ENCODE measurements around the gene SP2. TPM values are rescaled to one million over a fixed set of nuclear protein-coding genes. Genes with fewer than 3 reads are reported as not detected.

The SP2 gene
- total RNA-seq, 1 experiment from 2014 or later, result 22.2 TPM

DNA sequence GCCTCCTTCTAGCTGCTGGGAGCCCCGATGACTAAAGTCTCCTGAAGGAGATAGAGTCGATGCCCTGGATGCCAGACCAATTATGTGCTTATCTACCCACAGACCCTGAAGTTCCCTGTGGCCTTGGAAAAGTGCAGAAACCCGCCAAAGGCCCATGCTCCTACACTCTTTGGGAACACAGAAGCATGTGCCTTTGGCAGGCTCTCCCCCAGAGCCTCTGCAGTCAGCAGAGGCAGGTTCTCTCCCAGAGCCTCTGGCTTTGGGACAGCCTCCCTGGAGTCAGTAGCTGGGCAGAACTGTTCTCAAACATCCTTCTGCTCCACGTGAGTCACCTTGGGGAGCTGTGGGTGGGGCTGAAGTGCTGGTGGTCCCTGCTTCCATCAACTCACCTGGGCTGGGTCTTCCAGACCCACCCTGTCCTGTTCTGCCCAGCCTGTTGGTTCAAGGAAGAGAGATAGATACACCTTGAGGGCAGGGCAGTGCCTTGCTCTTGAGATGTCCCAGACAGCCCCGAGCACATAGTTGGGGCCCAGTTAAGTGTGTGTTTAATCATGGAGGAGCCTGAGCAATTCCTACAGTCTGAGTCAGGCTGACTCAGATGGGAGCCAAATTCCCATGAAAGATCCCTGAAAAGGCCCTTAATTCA is 71.7 kb downstream of the SP2 start:
- no peaks in the 10 kb centered on the region for H3K9me2 ChIP-seq (ENCODE audit: insufficient read depth)
- peak overlapping the region; percentile 70 for H3K4me2 ChIP-seq (ENCODE audit: low read length)
- H2AFZ ChIP-seq (ENCODE audit: low read depth, low read length, poor library complexity, severe bottlenecking), result no peak overlapping the region
- intact Hi-C loops (cut with micrococcal nuclease), result no loop called here
- peaks cover 19 to 51% of the 10 kb centered on the region in 2 experiments for H3K4me1 ChIP-seq (ENCODE audit: control insufficient read depth in 1 of 2, insufficient read depth in 2 of 2, low read length in 2 of 2)
- no peaks in the 10 kb centered on the region for H4K20me1 ChIP-seq (ENCODE audit: insufficient read depth)
- CTCF ChIA-PET, result interaction anchor here (0.7 to 2.6 kb wide), 6 partner anchors 9 to 127 kb away, joined by 3 to 19 read pairs (median 4); partner anchors contain the start of genes PNPO, PRR15L and SCRN2
- H3K27ac ChIP-seq (ENCODE audit: low read depth, low read length), result peak overlapping the region; percentile 42; the same call in 1 of the 2 replicates
- peak overlapping the region in 1 of 2 experiments; percentile 34; a peak in 2 of 4 replicates for H3K4me3 ChIP-seq (replicated peaks in 1 of 2; ENCODE audit: low read depth in 1 of 2, low read length in 2 of 2)
- DNase-seq (ENCODE audit: low read depth, low spot score), result peak; percentile 53
- no peaks in the 10 kb centered on the region for H3K27me3 ChIP-seq (ENCODE audit: insufficient read depth, low read length)
- H3K9ac ChIP-seq (ENCODE audit: low read length), result peak overlapping the region; percentile 49
- RAD21 ChIA-PET (ENCODE audit: low non-redundant PET in 1 of 2, low total read pairs in 2 of 2, uncharacterized antibody in 2 of 2, unreplicated experiment in 2 of 2), result no interaction called here
- peaks cover 17% of the 10 kb centered on the region for H3K79me2 ChIP-seq (ENCODE audit: insufficient read depth, low read length)
- no peaks in the 10 kb centered on the region for H3K36me3 ChIP-seq (ENCODE audit: control insufficient read depth in 1 of 2, insufficient read depth in 2 of 2, low read length in 2 of 2)
- no peaks in the 10 kb centered on the region for H3K9me3 ChIP-seq (ENCODE audit: control insufficient read depth in 1 of 2, insufficient read depth in 1 of 2, low read depth in 1 of 2, low read length in 2 of 2)
- ATAC-seq, result no peak; the same call in 1 of the 2 replicates
- no TSS peak for BruUV-seq (replicated peaks)
- POLR2A ChIA-PET, result interaction anchor here (1.6 to 2.5 kb wide), 2 partner anchors 26 to 72 kb away, joined by 6 to 8 read pairs; partner anchors contain the start of genes PNPO and SP2
- TF ChIP-seq FOSL1 (IDR thresholded peaks at IDR 0.05; ENCODE audit: low read depth) (peak; percentile 89), RAD21 (IDR thresholded peaks at IDR 0.05; ENCODE audit: low read depth) (no peak), SP1 (IDR thresholded peaks at IDR 0.05; ENCODE audit: low read depth) (peak; percentile 38), POLR2AphosphoS5 (IDR thresholded peaks at IDR 0.05; ENCODE audit: low read depth, low read length) (0 out of 2 replicates have a peak, but pooled peaks have one; percentile 24), SRF (IDR thresholded peaks at IDR 0.05; ENCODE audit: low read depth) (no peak), ELF1 (IDR thresholded peaks at IDR 0.05; ENCODE audit: borderline replicate concordance, low read depth) (no peak), EZH2phosphoT487 (IDR thresholded peaks at IDR 0.05; ENCODE audit: borderline replicate concordance) (no peak), EZH2 (IDR thresholded peaks at IDR 0.05) (no peak), JUND (IDR thresholded peaks at IDR 0.05) (no peak), ZFX (IDR thresholded peaks at IDR 0.05) (no peak), TCF7L2 (IDR thresholded peaks at IDR 0.05; ENCODE audit: borderline replicate concordance, extremely low read depth, insufficient read depth, insufficient read length) (no peak), YY1 (IDR thresholded peaks at IDR 0.05; ENCODE audit: extremely low read depth, insufficient replicate concordance, low read depth, low read length) (peak; percentile 35), CBX3 (IDR thresholded peaks at IDR 0.05; ENCODE audit: low read depth) (no peak), ZNF274 (IDR thresholded peaks at IDR 0.05; ENCODE audit: low read depth, low read length) (no peak)
- TF ChIP-seq, protein P1, sequence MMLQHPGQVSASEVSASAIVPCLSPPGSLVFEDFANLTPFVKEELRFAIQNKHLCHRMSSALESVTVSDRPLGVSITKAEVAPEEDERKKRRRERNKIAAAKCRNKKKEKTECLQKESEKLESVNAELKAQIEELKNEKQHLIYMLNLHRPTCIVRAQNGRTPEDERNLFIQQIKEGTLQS (IDR thresholded peaks at IDR 0.05), result no peak
- TF ChIP-seq, protein P2, sequence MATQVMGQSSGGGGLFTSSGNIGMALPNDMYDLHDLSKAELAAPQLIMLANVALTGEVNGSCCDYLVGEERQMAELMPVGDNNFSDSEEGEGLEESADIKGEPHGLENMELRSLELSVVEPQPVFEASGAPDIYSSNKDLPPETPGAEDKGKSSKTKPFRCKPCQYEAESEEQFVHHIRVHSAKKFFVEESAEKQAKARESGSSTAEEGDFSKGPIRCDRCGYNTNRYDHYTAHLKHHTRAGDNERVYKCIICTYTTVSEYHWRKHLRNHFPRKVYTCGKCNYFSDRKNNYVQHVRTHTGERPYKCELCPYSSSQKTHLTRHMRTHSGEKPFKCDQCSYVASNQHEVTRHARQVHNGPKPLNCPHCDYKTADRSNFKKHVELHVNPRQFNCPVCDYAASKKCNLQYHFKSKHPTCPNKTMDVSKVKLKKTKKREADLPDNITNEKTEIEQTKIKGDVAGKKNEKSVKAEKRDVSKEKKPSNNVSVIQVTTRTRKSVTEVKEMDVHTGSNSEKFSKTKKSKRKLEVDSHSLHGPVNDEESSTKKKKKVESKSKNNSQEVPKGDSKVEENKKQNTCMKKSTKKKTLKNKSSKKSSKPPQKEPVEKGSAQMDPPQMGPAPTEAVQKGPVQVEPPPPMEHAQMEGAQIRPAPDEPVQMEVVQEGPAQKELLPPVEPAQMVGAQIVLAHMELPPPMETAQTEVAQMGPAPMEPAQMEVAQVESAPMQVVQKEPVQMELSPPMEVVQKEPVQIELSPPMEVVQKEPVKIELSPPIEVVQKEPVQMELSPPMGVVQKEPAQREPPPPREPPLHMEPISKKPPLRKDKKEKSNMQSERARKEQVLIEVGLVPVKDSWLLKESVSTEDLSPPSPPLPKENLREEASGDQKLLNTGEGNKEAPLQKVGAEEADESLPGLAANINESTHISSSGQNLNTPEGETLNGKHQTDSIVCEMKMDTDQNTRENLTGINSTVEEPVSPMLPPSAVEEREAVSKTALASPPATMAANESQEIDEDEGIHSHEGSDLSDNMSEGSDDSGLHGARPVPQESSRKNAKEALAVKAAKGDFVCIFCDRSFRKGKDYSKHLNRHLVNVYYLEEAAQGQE (IDR thresholded peaks at IDR 0.05; ENCODE audit: low read depth), result no peak
- TF ChIP-seq, protein P3, sequence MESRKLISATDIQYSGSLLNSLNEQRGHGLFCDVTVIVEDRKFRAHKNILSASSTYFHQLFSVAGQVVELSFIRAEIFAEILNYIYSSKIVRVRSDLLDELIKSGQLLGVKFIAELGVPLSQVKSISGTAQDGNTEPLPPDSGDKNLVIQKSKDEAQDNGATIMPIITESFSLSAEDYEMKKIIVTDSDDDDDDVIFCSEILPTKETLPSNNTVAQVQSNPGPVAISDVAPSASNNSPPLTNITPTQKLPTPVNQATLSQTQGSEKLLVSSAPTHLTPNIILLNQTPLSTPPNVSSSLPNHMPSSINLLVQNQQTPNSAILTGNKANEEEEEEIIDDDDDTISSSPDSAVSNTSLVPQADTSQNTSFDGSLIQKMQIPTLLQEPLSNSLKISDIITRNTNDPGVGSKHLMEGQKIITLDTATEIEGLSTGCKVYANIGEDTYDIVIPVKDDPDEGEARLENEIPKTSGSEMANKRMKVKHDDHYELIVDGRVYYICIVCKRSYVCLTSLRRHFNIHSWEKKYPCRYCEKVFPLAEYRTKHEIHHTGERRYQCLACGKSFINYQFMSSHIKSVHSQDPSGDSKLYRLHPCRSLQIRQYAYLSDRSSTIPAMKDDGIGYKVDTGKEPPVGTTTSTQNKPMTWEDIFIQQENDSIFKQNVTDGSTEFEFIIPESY (IDR thresholded peaks at IDR 0.05; ENCODE audit: extremely low read depth, insufficient replicate concordance, low read length), result no peak
- TF ChIP-seq, protein P4, sequence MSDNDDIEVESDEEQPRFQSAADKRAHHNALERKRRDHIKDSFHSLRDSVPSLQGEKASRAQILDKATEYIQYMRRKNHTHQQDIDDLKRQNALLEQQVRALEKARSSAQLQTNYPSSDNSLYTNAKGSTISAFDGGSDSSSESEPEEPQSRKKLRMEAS (IDR thresholded peaks at IDR 0.05), result peak; percentile 44; the same call in 1 of the 2 replicates
